HG03469 (cell line): ENCODE measurements around the gene SENP5.

Experiments used
- ATAC-seq: cut with Tn5 transposase; IDR thresholded peaks from one replicate; pipeline ENCODE4 v1.9.1; 2021; ENCODE audit warnings: mild to moderate bottlenecking, moderate library complexity, moderate number of reproducible peaks; ENCODE audit not compliant: unreplicated experiment

SENP5 gene

GRCh38 chr3:196886144-196886543, 18.4 kb downstream of the SENP5 start:
- ATAC-seq, result no peak

- ATAC-seq, result no peak
These were observed 22.4 kb downstream of the SENP5 start for GRCh38 chr3:196889844-196890708.

- ATAC-seq, result no peak
These were observed 27.0 kb downstream of the SENP5 start for GRCh38 chr3:196894557-196895295.

- ATAC-seq, result no peak
These were observed 28.5 kb downstream of the SENP5 start for GRCh38 chr3:196896229-196896628.

GRCh38 chr3:196901768-196902167, 34.0 kb downstream of the SENP5 start:
- no peak for ATAC-seq

- no peak for ATAC-seq
These were observed 34.6 kb downstream of the SENP5 start for GRCh38 chr3:196902296-196902695.

GRCh38 chr3:196903740-196904139, 36.0 kb downstream of the SENP5 start:
- ATAC-seq, result no peak

- ATAC-seq, result no peak
These were observed 47.1 kb downstream of the SENP5 start for GRCh38 chr3:196914866-196915265.

- ATAC-seq, result no peak
These were observed 47.7 kb downstream of the SENP5 start for GRCh38 chr3:196915375-196915774.

GRCh38 chr3:196916221-196916620, 48.5 kb downstream of the SENP5 start:
- no peak for ATAC-seq

GRCh38 chr3:196916995-196917394, 49.3 kb downstream of the SENP5 start:
- no peak for ATAC-seq

GRCh38 chr3:196918968-196919367, 51.2 kb downstream of the SENP5 start:
- ATAC-seq, result no peak

- ATAC-seq, result no peak
These were observed 53.0 kb downstream of the SENP5 start for GRCh38 chr3:196920733-196921132.

GRCh38 chr3:196927571-196928453, 60.1 kb downstream of the SENP5 start:
- no peak for ATAC-seq

GRCh38 chr3:196931157-196931556, 63.4 kb downstream of the SENP5 start:
- no peak for ATAC-seq

- no peak for ATAC-seq
These were observed 64.3 kb downstream of the SENP5 start for GRCh38 chr3:196931828-196932587.

GRCh38 chr3:196932600-196932999, 64.9 kb downstream of the SENP5 start:
- no peak for ATAC-seq

- ATAC-seq, result no peak
These were observed 68.6 kb downstream of the SENP5 start for GRCh38 chr3:196936288-196936687.

GRCh38 chr3:196938124-196938523, 70.4 kb downstream of the SENP5 start:
- no peak for ATAC-seq

GRCh38 chr3:196938576-196938975, 70.9 kb downstream of the SENP5 start:
- no peak for ATAC-seq
